Left ventricle myocardium inferior (tissue), 1 donor: ENCODE measurements around the gene HLCS. TPM values are rescaled to one million over a fixed set of nuclear protein-coding genes. Genes with fewer than 3 reads are reported as not detected.

Source experiments
- DNase-seq: peaks from one replicate; pipeline ENCODE4 v3.0.0-alpha.2; 2020
- H3K27ac ChIP-seq: fragments of 200-600 bp; replicated peaks from 2 replicates; pipeline ENCODE4 v1.8.0; 2021
- H3K27me3 ChIP-seq: fragments of 200-600 bp; 2 replicates; pipeline ENCODE4 v1.8.0; 2021; ENCODE audit warnings: low read depth
- H3K36me3 ChIP-seq: fragments of 200-600 bp; 2 replicates; pipeline ENCODE4 v1.8.0; 2021
- H3K4me1 ChIP-seq: fragments of 200-600 bp; 2 replicates; pipeline ENCODE4 v1.8.0; 2021
- H3K4me3 ChIP-seq: fragments of 200-600 bp; 2 replicates; pipeline ENCODE4 v1.8.0; 2021; ENCODE audit warnings: mild to moderate bottlenecking, moderate library complexity
- H3K9me3 ChIP-seq: fragments of 200-600 bp; replicated peaks from 2 replicates; pipeline ENCODE4 v1.8.0; 2021
- intact Hi-C: fragments of 100-400 bp; cut with micrococcal nuclease; formaldehyde crosslinking; loops from one replicate; pipeline ENCODE4 v1.11.0; 2022
- long read RNA-seq: library from polyadenylated mRNA; unstranded; transcript quantifications from one replicate; pipeline ENCODE4 v2.0.0, GENCODE V29; 2021
- total RNA-seq: library from RNA; stranded (reverse); fragmentation: NEBNext Ultra II Directional; extraction: Animal tissue kit (Norgen Biotek cat#: 25700); gene quantifications from one replicate; pipeline ENCODE4 v1.2.1, GENCODE V29; 2021
- TF ChIP-seq, protein P1 (sequence below): fragments of 200-600 bp; IDR thresholded peaks from 2 replicates; pipeline ENCODE4 v1.8.0; 2021; ENCODE audit warnings: antibody characterized with exemption, mild to moderate bottlenecking, borderline replicate concordance
- donor health status: DM: no; HTN: yes; CAD: no; lungs with severe emphysema.

Gene HLCS
- total RNA-seq = 5.3 TPM
- long read RNA-seq, partial matches to known transcripts = 4 of 10 reads
- long read RNA-seq, other reads (novel, unspliced or antisense) = 6 of 10 reads

GRCh38 chr21:36966066-36966820, at the start of gene HLCS:
Gene HLCS, minus strand, starts transcription at chr21:36966669. Its CDS starts 31 bp downstream, at chr21:36966638.
- H3K27me3 ChIP-seq = no peaks in the 10 kb centered on the region
- intact Hi-C loops = no loop called here
- DNase-seq = peak; percentile 71
- peaks cover 4% of the 10 kb centered on the region for H3K36me3 ChIP-seq
- TF ChIP-seq, protein P1, sequence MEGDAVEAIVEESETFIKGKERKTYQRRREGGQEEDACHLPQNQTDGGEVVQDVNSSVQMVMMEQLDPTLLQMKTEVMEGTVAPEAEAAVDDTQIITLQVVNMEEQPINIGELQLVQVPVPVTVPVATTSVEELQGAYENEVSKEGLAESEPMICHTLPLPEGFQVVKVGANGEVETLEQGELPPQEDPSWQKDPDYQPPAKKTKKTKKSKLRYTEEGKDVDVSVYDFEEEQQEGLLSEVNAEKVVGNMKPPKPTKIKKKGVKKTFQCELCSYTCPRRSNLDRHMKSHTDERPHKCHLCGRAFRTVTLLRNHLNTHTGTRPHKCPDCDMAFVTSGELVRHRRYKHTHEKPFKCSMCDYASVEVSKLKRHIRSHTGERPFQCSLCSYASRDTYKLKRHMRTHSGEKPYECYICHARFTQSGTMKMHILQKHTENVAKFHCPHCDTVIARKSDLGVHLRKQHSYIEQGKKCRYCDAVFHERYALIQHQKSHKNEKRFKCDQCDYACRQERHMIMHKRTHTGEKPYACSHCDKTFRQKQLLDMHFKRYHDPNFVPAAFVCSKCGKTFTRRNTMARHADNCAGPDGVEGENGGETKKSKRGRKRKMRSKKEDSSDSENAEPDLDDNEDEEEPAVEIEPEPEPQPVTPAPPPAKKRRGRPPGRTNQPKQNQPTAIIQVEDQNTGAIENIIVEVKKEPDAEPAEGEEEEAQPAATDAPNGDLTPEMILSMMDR = peak; percentile 41
- H3K4me3 ChIP-seq = peak within 1 kb of the TSS; percentile 83
- no peaks in the 10 kb centered on the region for H3K9me3 ChIP-seq
- H3K4me1 ChIP-seq = peaks cover 18% of the 10 kb centered on the region
- H3K27ac ChIP-seq = peak within 1 kb of the TSS; percentile 80

GRCh38 chr21:37009740-37010341, 43.4 kb upstream of the HLCS start:
- H3K9me3 ChIP-seq = no peaks in the 10 kb centered on the region
- TF ChIP-seq, protein P1 = peak; percentile 86
- peak; percentile 75 for DNase-seq
- peaks cover 97% of the 10 kb centered on the region for H3K27me3 ChIP-seq
- H3K4me3 ChIP-seq = peak overlapping the region; percentile 44
- H3K4me1 ChIP-seq = peaks cover 28% of the 10 kb centered on the region
- H3K36me3 ChIP-seq = no peaks in the 10 kb centered on the region
- no peak overlapping the region for H3K27ac ChIP-seq
- intact Hi-C loops = no loop called here

GRCh38 chr21:37008724-37009123, 42.3 kb upstream of the HLCS start:
- Histone ChIP-seq H3K4me1 (peaks cover 28% of the 10 kb centered on the region), H3K27me3 (peaks cover 90% of the 10 kb centered on the region), H3K27ac (no peak overlapping the region), H3K9me3 (no peaks in the 10 kb centered on the region), H3K36me3 (no peaks in the 10 kb centered on the region), H3K4me3 (no peak overlapping the region)
- no peak for DNase-seq
- intact Hi-C loops = no loop called here
- TF ChIP-seq, protein P1 = no peak

DNA sequence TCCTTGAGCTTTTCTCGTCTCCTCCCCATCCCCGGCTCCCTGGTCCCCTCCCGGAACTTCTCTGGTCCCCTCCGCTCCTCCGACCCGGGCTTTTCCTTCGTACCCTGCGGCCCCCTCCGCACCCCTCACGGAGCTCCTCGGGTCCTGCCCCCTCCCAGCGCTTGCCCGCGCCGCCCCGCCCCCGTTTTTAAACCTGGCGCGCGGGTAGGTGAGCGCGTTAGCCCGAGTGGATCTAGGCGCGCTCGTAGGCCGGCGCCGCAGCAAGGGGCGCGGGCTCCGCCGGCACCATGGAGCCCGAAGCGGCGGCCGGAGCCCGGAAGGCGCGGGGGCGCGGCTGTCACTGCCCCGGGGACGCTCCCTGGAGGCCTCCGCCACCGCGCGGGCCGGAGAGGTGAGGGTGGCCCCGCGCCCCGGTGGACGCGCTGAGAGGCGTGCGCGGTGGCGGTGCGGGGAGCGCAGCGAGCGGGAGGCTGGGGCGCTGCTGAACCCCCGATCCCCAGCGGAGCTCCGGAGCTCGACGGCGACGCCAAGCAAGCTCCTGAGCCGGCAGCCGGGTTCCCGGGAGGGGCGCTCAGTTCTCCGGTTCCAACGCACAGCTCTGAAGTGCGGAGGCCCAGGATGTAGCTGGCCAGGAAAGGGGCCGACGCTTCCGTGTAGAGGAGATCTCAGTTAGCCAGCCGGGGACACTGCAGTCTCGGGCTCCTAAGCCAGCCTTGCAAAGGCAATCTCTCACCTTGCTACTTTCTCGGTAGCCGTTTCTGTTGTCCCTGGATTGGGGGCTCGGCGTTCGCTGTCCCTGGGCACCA, 40.2 kb upstream of the HLCS start, which contains the start of gene RIPPLY3:
TSS of gene RIPPLY3 (plus strand) at position 217 of the 806 bp plus-strand sequence. CDS start at position 288, 71 bp downstream.
- H3K9me3 ChIP-seq = no peaks in the 10 kb centered on the region
- peaks cover 70% of the 10 kb centered on the region for H3K27me3 ChIP-seq
- H3K4me1 ChIP-seq = peaks cover 28% of the 10 kb centered on the region
- H3K36me3 ChIP-seq = no peaks in the 10 kb centered on the region
- TF ChIP-seq, protein P1 = no peak
- no peak within 1 kb of the TSS for H3K27ac ChIP-seq
- no peak for DNase-seq
- intact Hi-C loops = no loop called here
- peak within 1 kb of the TSS; percentile 65 for H3K4me3 ChIP-seq
